Subcutaneous abdominal adipose tissue (tissue), 5 donors: Measurements from ENCODE around the gene STAU1.
"Not testable (repeated sequence)": the region's sequence is repeated elsewhere in the genome, so short reads cannot be mapped to it uniquely, and the experiment has no call there.

Experiments
- H3K27ac ChIP-seq: one replicate; pipeline ENCODE4 v1.7.0; 2013; ENCODE audit warnings: low read depth, mild to moderate bottlenecking, inconsistent platforms, low read length, moderate library complexity
- H3K27me3 ChIP-seq, 5 donors: one replicate each; pipeline ENCODE4 v1.7.0; 2013; ENCODE audit warnings: low read length in 5 of 5, inconsistent platforms in 1 of 5; ENCODE audit not compliant: control insufficient read depth in 5 of 5, insufficient read depth in 4 of 5
- H3K36me3 ChIP-seq, 5 donors: one replicate each; pipeline ENCODE4 v1.7.0; 2013; ENCODE audit warnings: low read length in 5 of 5; ENCODE audit not compliant: control insufficient read depth in 5 of 5, insufficient read depth in 5 of 5
- H3K4me1 ChIP-seq, 5 donors: one replicate each; pipeline ENCODE4 v1.7.0; 2013; ENCODE audit warnings: low read length in 5 of 5, mild to moderate bottlenecking in 3 of 5, moderate library complexity in 1 of 5; ENCODE audit not compliant: control insufficient read depth in 5 of 5, insufficient read depth in 5 of 5
- H3K4me3 ChIP-seq, 5 donors: one replicate each; pipeline ENCODE4 v1.7.0; 2013; ENCODE audit warnings: low read length in 5 of 5, low read depth in 1 of 5
- H3K9ac ChIP-seq, 5 donors: one replicate each; pipeline ENCODE4 v1.7.0; 2013; ENCODE audit warnings: low read length in 5 of 5, mild to moderate bottlenecking in 4 of 5, moderate library complexity in 3 of 5
- H3K9me3 ChIP-seq, 5 donors: one replicate each; pipeline ENCODE4 v1.7.0; 2013; ENCODE audit warnings: low read length in 5 of 5; ENCODE audit not compliant: control insufficient read depth in 5 of 5
- donor health status: healthy.
- donor health status: healthy.
- donor health status: healthy.
- donor health status: healthy.
- donor health status: healthy.

Gene STAU1

GRCh38 chr20:49210101-49210756, 22.1 kb upstream of the STAU1 start:
- no peaks in the 10 kb centered on the region for H3K36me3 ChIP-seq
- H3K9me3 ChIP-seq = peaks cover 0 to 6% (median 5%) of the 10 kb centered on the region in 5 donors
- no peaks in the 10 kb centered on the region for H3K4me1 ChIP-seq
- no peak overlapping the region for H3K4me3 ChIP-seq
- no peaks in the 10 kb centered on the region for H3K27me3 ChIP-seq
- H3K27ac ChIP-seq = no peak overlapping the region
- no peak overlapping the region for H3K9ac ChIP-seq

GRCh38 chr20:49207076-49207475, 18.9 kb upstream of the STAU1 start:
- Histone ChIP-seq H3K4me1 (no peaks in the 10 kb centered on the region), H3K9ac (no peak overlapping the region), H3K36me3 (no peaks in the 10 kb centered on the region), H3K9me3 (peaks cover 0 to 6% (median 5%) of the 10 kb centered on the region in 5 donors), H3K4me3 (no peak overlapping the region), H3K27ac (no peak overlapping the region), H3K27me3 (no peaks in the 10 kb centered on the region)

GRCh38 chr20:49203746-49204145, 15.6 kb upstream of the STAU1 start:
- no peak overlapping the region for H3K9ac ChIP-seq
- no peaks in the 10 kb centered on the region for H3K4me1 ChIP-seq
- no peak overlapping the region for H3K27ac ChIP-seq
- H3K36me3 ChIP-seq = no peaks in the 10 kb centered on the region
- H3K4me3 ChIP-seq = no peak overlapping the region
- H3K9me3 ChIP-seq = no peaks in the 10 kb centered on the region
- H3K27me3 ChIP-seq = no peaks in the 10 kb centered on the region

- H3K27ac ChIP-seq = no peak overlapping the region
- no peak overlapping the region for H3K9ac ChIP-seq
- H3K9me3 ChIP-seq = no peaks in the 10 kb centered on the region
- H3K4me3 ChIP-seq = no peak overlapping the region
- no peaks in the 10 kb centered on the region for H3K27me3 ChIP-seq
- H3K4me1 ChIP-seq = no peaks in the 10 kb centered on the region
- H3K36me3 ChIP-seq = no peaks in the 10 kb centered on the region
Observed at GRCh38 chr20:49203011-49203410, 14.9 kb upstream of the STAU1 start.

GRCh38 chr20:49199729-49200293, 11.7 kb upstream of the STAU1 start:
- Histone ChIP-seq H3K4me1 (no peaks in the 10 kb centered on the region), H3K9me3 (no peaks in the 10 kb centered on the region), H3K27ac (no peak overlapping the region), H3K27me3 (no peaks in the 10 kb centered on the region), H3K4me3 (no peak overlapping the region), H3K9ac (no peak overlapping the region), H3K36me3 (no peaks in the 10 kb centered on the region)

GRCh38 chr20:49192944-49193518, 4.9 kb upstream of the STAU1 start:
- not testable (repeated sequence) for H3K9me3 ChIP-seq, H3K4me1 ChIP-seq, H3K9ac ChIP-seq, H3K27ac ChIP-seq, H3K4me3 ChIP-seq, H3K27me3 ChIP-seq, H3K36me3 ChIP-seq

GRCh38 chr20:49187330-49187850, 744 bp downstream of the STAU1 start:
- H3K27me3 ChIP-seq = no peaks in the 10 kb centered on the region
- no peaks in the 10 kb centered on the region for H3K36me3 ChIP-seq
- peak overlapping the region; percentile 78 to 92 (median 87) for H3K9ac ChIP-seq
- peak overlapping the region; percentile 83 to 96 (median 88) for H3K4me3 ChIP-seq
- H3K4me1 ChIP-seq = peaks cover 2 to 31% (median 19%) of the 10 kb centered on the region in 5 donors
- peak overlapping the region; percentile 82 for H3K27ac ChIP-seq
- no peaks in the 10 kb centered on the region for H3K9me3 ChIP-seq

GRCh38 chr20:49186535-49187329, 1.4 kb downstream of the STAU1 start:
- H3K4me3 ChIP-seq = peak overlapping the region; percentile 83 to 96 (median 88)
- H3K36me3 ChIP-seq = no peaks in the 10 kb centered on the region
- peaks cover 2 to 31% (median 22%) of the 10 kb centered on the region in 5 donors for H3K4me1 ChIP-seq
- no peaks in the 10 kb centered on the region for H3K9me3 ChIP-seq
- H3K27me3 ChIP-seq = no peaks in the 10 kb centered on the region
- peak overlapping the region; percentile 82 for H3K27ac ChIP-seq
- H3K9ac ChIP-seq = peak overlapping the region; percentile 63 to 92 (median 87)

- Histone ChIP-seq H3K9me3 (no peaks in the 10 kb centered on the region), H3K36me3 (no peaks in the 10 kb centered on the region), H3K9ac (peak overlapping the region in 1 of 5 donors; percentile 35), H3K4me1 (peaks cover 2 to 31% (median 26%) of the 10 kb centered on the region in 5 donors), H3K27ac (peak overlapping the region; percentile 52), H3K4me3 (no peak overlapping the region), H3K27me3 (no peaks in the 10 kb centered on the region)
Observed at GRCh38 chr20:49185071-49185761, 2.9 kb downstream of the STAU1 start.
